Endothelial cell of umbilical vein (primary cell): ENCODE measurements around the gene SEMA7A. TPM values are rescaled to one million over a fixed set of nuclear protein-coding genes. Genes with fewer than 3 reads are reported as not detected.

ENCODE experiments used
- BruUV-seq: library from RNA; stranded (reverse); fragments of 400-500 nt; replicated peaks from 2 replicates; lab custom pipeline; 2021; lab: Mats Ljungman, UMichigan
- CTCF ChIA-PET: fragments of 300-600, 350-600 bp; sonication (Branson Sonifier 250); formaldehyde crosslinking; loops from one replicate; lab custom pipeline; 2021; ENCODE audit warnings: antibody characterized with exemption, inconsistent platforms; lab: Charles Lee
- POLR2A ChIA-PET: fragments of 300-600, 350-600 bp; sonication (Branson Sonifier 250); formaldehyde crosslinking; loops from one replicate; lab custom pipeline; 2021; ENCODE audit warnings: antibody characterized with exemption, inconsistent platforms; lab: Charles Lee
- DNase-seq: peaks from one replicate; pipeline ENCODE4 v3.0.0-alpha.2; 2011; ENCODE audit warnings: low read depth, low spot score
- FAIRE-seq: peaks from 2 replicates; lab custom pipeline; 2011; peaks lifted over from hg19 to GRCh38; lab: Jason Lieb, UNC
- H2AFZ ChIP-seq: 2 replicates; pipeline ENCODE4 v1.6.0; 2012; ENCODE audit warnings: low read depth, low read length, control low read depth, inconsistent platforms
- H3K27ac ChIP-seq: 2 replicates; pipeline ENCODE4 v1.5.1; 2011; ENCODE audit warnings: low read depth, mild to moderate bottlenecking, control low read depth, low read length, moderate library complexity; ENCODE audit not compliant: insufficient read depth
- H3K27me3 ChIP-seq, 2 experiments: 2 replicates each; pipeline versions ENCODE4 v1.6.0 to v1.6.1; 2011; ENCODE audit warnings: low read length in 2 of 2, mixed read lengths in 1 of 2; ENCODE audit not compliant: control insufficient read depth in 2 of 2, insufficient read depth in 2 of 2
- H3K36me3 ChIP-seq, 2 experiments: 2 replicates in 1 of 2; 3 replicates in 1 of 2; pipeline ENCODE4 v1.5.1; 2011; ENCODE audit warnings: low read length in 2 of 2, mild to moderate bottlenecking in 1 of 2, moderate library complexity in 1 of 2; ENCODE audit not compliant: control insufficient read depth in 2 of 2, insufficient read depth in 2 of 2; ENCODE audit errors: extremely low read depth in 1 of 2
- H3K4me1 ChIP-seq: 3 replicates; pipeline ENCODE4 v1.5.1; 2011; ENCODE audit warnings: mild to moderate bottlenecking, low read length; ENCODE audit not compliant: control insufficient read depth, insufficient read depth; ENCODE audit errors: extremely low read depth
- H3K4me2 ChIP-seq: 2 replicates; pipeline ENCODE4 v1.6.1; 2011; ENCODE audit warnings: low read length, control low read depth, mixed read lengths; ENCODE audit not compliant: insufficient read depth
- H3K4me3 ChIP-seq, 3 experiments: fragments of 200-600 bp in 1 of 3; sonication (generic), shearing (Covaris generic) in 1 of 3; replicated peaks in 1 of 3; 2 replicates each; pipeline ENCODE4 v1.5.1; 2011 to 2016; ENCODE audit warnings: control low read depth in 3 of 3, low read length in 3 of 3, mild to moderate bottlenecking in 2 of 3, inconsistent platforms in 1 of 3, low read depth in 1 of 3, moderate library complexity in 1 of 3; ENCODE audit not compliant: insufficient read depth in 1 of 3
- H3K79me2 ChIP-seq: 2 replicates; pipeline ENCODE4 v1.6.0; 2012; ENCODE audit warnings: low read length, inconsistent platforms; ENCODE audit not compliant: control insufficient read depth, insufficient read depth
- H3K9ac ChIP-seq: replicated peaks from 2 replicates; pipeline ENCODE3; 2011; ENCODE audit warnings: low read length, control low read depth; ENCODE audit not compliant: insufficient read depth; ENCODE audit errors: extremely low read depth
- H3K9me1 ChIP-seq: replicated peaks from 3 replicates; pipeline ENCODE4 v1.6.0; 2011; ENCODE audit warnings: mild to moderate bottlenecking, low read length; ENCODE audit not compliant: control insufficient read depth, insufficient read depth; ENCODE audit errors: extremely low read depth
- H3K9me3 ChIP-seq: replicated peaks from 2 replicates; pipeline ENCODE4 v1.5.1; 2012; ENCODE audit warnings: low read length, inconsistent platforms; ENCODE audit not compliant: control insufficient read depth, insufficient read depth
- H4K20me1 ChIP-seq: replicated peaks from 2 replicates; pipeline ENCODE3; 2011; ENCODE audit warnings: mild to moderate bottlenecking, low read length; ENCODE audit not compliant: control insufficient read depth, insufficient read depth; ENCODE audit errors: extremely low read depth
- CTCF ChIP-seq, 2 donors: IDR thresholded peaks; 1 replicate in 1 of 2; 2 replicates in 1 of 2; pipeline ENCODE4 v1.5.1; 2011; ENCODE audit warnings: low read length in 2 of 2, mild to moderate bottlenecking in 2 of 2, moderate library complexity in 2 of 2, control low read depth in 1 of 2, inconsistent platforms in 1 of 2, low read depth in 1 of 2; ENCODE audit not compliant: insufficient read depth in 1 of 2; ENCODE audit errors: extremely low read depth in 1 of 2
- EZH2 ChIP-seq: IDR thresholded peaks from 2 replicates; pipeline ENCODE4 v1.6.1; 2012; ENCODE audit warnings: borderline replicate concordance, low read depth, mild to moderate bottlenecking, moderate library complexity, low read length, inconsistent platforms; ENCODE audit not compliant: severe bottlenecking
- FOS ChIP-seq: IDR thresholded peaks from 2 replicates; pipeline ENCODE4 v1.6.1; 2011; ENCODE audit warnings: mild to moderate bottlenecking, low read length, moderate library complexity, borderline replicate concordance; ENCODE audit not compliant: insufficient read depth
- GATA2 ChIP-seq: IDR thresholded peaks from 2 replicates; pipeline ENCODE4 v1.7.0; 2011; ENCODE audit warnings: low read depth, mild to moderate bottlenecking, moderate library complexity, mixed read lengths, low read length; ENCODE audit not compliant: insufficient read length, insufficient read depth
- JUN ChIP-seq: IDR thresholded peaks from 2 replicates; pipeline ENCODE4 v1.6.1; 2011; ENCODE audit warnings: borderline replicate concordance, low read depth; ENCODE audit not compliant: insufficient read length, insufficient read depth
- MAX ChIP-seq: IDR thresholded peaks from 2 replicates; pipeline ENCODE4 v1.6.1; 2011; ENCODE audit not compliant: insufficient read depth, insufficient read length
- MYC ChIP-seq: IDR thresholded peaks from one replicate; pipeline ENCODE4 v1.6.1; 2011; ENCODE audit warnings: mild to moderate bottlenecking, low read depth, low read length
- POLR2A ChIP-seq: IDR thresholded peaks from 2 replicates; pipeline ENCODE4 v1.6.1; 2012; ENCODE audit warnings: low read depth, mild to moderate bottlenecking, control low read depth, low read length
- POLR2AphosphoS5 ChIP-seq: IDR thresholded peaks from 2 replicates; pipeline ENCODE4 v1.6.1; 2012; ENCODE audit warnings: low read depth, mild to moderate bottlenecking, control low read depth, low read length, moderate library complexity; ENCODE audit not compliant: insufficient read depth
- dilution Hi-C: fragments of 300-500 bp; cut with MboI; formaldehyde crosslinking; loops from one replicate; pipeline ENCODE4 v1.15.0; 2019; ENCODE audit warnings: low sequenced_read_pairs; ENCODE audit not compliant: extremely low pct_ligation_motif_present
- intact Hi-C: fragments of 100-400 bp; cut with micrococcal nuclease; formaldehyde crosslinking; loops from one replicate; pipeline ENCODE4 v1.10.0; 2022
- polyA plus RNA-seq, 4 experiments: library from polyadenylated mRNA; depleted of rRNA in 3 of 4; stranded (reverse) in 3 of 4; unstranded in 1 of 4; fragments of >200 nt; gene quantifications; 2 replicates each; pipeline versions ENCODE4 v1.2.1 to v1.2.3, GENCODE V29; 2011 to 2012; ENCODE audit warnings: missing spikeins in 1 of 4
- total RNA-seq: library from RNA; stranded (reverse); gene quantifications from 2 replicates; pipeline ENCODE4 v1.2.3, GENCODE V29; 2021

SEMA7A gene
- total and polyA plus RNA-seq, 2 donors (not counting 3 experiments of a cell fraction or from before 2014, with no cell fraction given), result 1.7 to 2.0 TPM

DNA sequence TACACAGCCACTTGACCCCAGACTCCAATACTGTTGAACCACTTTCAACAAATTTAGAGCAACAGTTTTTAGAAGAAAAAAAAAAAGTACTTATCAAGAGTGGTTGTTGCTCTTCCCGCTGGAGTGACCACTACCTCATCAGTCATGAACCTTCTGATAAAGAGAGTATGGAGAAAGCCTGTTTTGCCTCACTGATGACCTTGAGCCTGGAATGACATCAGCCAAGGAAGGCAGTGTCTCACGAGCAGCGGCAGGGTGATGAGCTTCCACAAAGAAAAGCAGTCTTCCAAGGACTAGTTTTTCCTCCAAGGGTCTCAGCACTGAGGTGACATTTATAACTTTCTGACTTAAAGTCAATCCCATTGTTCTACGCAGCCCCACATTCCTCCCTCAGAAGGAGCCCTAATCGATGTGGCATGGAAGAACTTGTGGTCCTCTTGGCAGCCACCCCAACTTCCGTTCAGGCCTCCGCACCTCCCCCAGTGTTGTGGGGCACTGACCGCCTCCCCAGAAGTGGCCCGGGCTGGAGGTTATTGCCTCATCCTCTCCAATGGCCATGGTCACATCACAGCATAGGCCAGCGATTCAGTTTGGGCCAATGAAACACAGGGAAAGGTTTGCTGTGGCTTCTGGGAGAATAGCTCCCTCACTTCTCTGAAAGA lies 64.5 kb downstream of the SEMA7A start:
- ChIA-PET POLR2A (no interaction called here), CTCF (interaction anchor here (0.7 to 7.9 kb wide), 3 partner anchors 71 to 399 kb away, joined by 3 to 60 read pairs (median 7); no protein-coding TSS in a partner anchor)
- no TSS peak for BruUV-seq
- Histone ChIP-seq H4K20me1 (no peaks in the 10 kb centered on the region), H3K9ac (no peak overlapping the region), H3K79me2 (no peaks in the 10 kb centered on the region), H3K9me3 (no peaks in the 10 kb centered on the region), H3K27ac (no peak overlapping the region), H3K4me2 (no peak overlapping the region), H3K4me1 (peaks cover 7% of the 10 kb centered on the region), H2AFZ (no peak overlapping the region), H3K36me3 (no peaks in the 10 kb centered on the region), H3K4me3 (no peak overlapping the region), H3K27me3 (peaks cover 20 to 37% of the 10 kb centered on the region in 2 experiments), H3K9me1 (no peaks in the 10 kb centered on the region)
- DNase-seq (no peak), FAIRE-seq (no peak)
- peak; percentile 40 for TF ChIP-seq EZH2
- no peak for TF ChIP-seq GATA2
- no peak for TF ChIP-seq MAX
- dilution Hi-C loops, result no loop called here
- intact Hi-C loops, result no loop called here

GRCh38 chr15:74368121-74368520 lies 65.6 kb downstream of the SEMA7A start:
- intact Hi-C loops (no loop called here), dilution Hi-C loops (no loop called here)
- H3K36me3 ChIP-seq, result no peaks in the 10 kb centered on the region
- peaks cover 3% of the 10 kb centered on the region for H3K4me1 ChIP-seq
- FAIRE-seq (no peak), DNase-seq (no peak)
- no peaks in the 10 kb centered on the region for H3K9me1 ChIP-seq
- H3K27me3 ChIP-seq, result peaks cover 18 to 36% of the 10 kb centered on the region in 2 experiments
- ChIA-PET CTCF (interaction anchor here (0.9 to 2.2 kb wide), 3 partner anchors 14 to 401 kb away, joined by 3 to 7 read pairs (median 3); no protein-coding TSS in a partner anchor), POLR2A (no interaction called here)
- TF ChIP-seq CTCF (IDR thresholded peaks at IDR 0.05; ENCODE audit: extremely low read depth in 1 of 2, insufficient read depth in 1 of 2, low read depth in 1 of 2, low read length in 2 of 2) (no peak), POLR2A (no peak), FOS (no peak), MYC (no peak), POLR2AphosphoS5 (no peak), JUN (no peak), EZH2 (no peak), GATA2 (no peak), MAX (no peak)
- BruUV-seq, result no TSS peak
- no peaks in the 10 kb centered on the region for H3K9me3 ChIP-seq
- no peak overlapping the region for H3K4me3 ChIP-seq
- H3K9ac ChIP-seq, result no peak overlapping the region
- H3K4me2 ChIP-seq, result no peak overlapping the region
- H2AFZ ChIP-seq, result no peak overlapping the region
- H4K20me1 ChIP-seq, result no peaks in the 10 kb centered on the region
- H3K27ac ChIP-seq, result no peak overlapping the region
- no peaks in the 10 kb centered on the region for H3K79me2 ChIP-seq
